Vagina (tissue), 2 donors: ENCODE data around the gene SOHLH2.

ENCODE experiments used
- CTCF ChIP-seq, 3 experiments: fragments of 450-650 bp in 2 of 3; fragments of 200-600 bp in 1 of 3; sonication (generic) in 1 of 3; IDR thresholded peaks; one replicate each; pipeline ENCODE4 v1.5.1; 2017 to 2019; ENCODE audit warnings: antibody characterized with exemption in 3 of 3, mild to moderate bottlenecking in 2 of 3, moderate library complexity in 2 of 3
- POLR2A ChIP-seq, 2 donors: fragments of 450-650 bp; IDR thresholded peaks; one replicate each; pipeline ENCODE4 v1.6.1; 2017; ENCODE audit warnings: antibody characterized with exemption in 2 of 2, mild to moderate bottlenecking in 2 of 2, moderate library complexity in 2 of 2
- POLR2AphosphoS5 ChIP-seq, 2 donors: sonication (generic); formaldehyde crosslinking; IDR thresholded peaks; one replicate each; pipeline ENCODE4 v1.9.0; 2017; ENCODE audit warnings: antibody characterized with exemption in 2 of 2, mild to moderate bottlenecking in 2 of 2, low read depth in 1 of 2; ENCODE audit not compliant: insufficient read depth in 1 of 2

GRCh38 chr13:36132376-36132775, 82.0 kb downstream of the SOHLH2 start:
- TF ChIP-seq CTCF (IDR thresholded peaks at IDR 0.05) (no peak), POLR2A (IDR thresholded peaks at IDR 0.05) (no peak), POLR2AphosphoS5 (IDR thresholded peaks at IDR 0.05; ENCODE audit: insufficient read depth in 1 of 2, low read depth in 1 of 2) (no peak)
